ENCODE results near the gene RASSF4. TPM values are rescaled to one million over a fixed set of nuclear protein-coding genes. Genes with fewer than 3 reads are reported as not detected.

Gene RASSF4
- total RNA-seq, 1 donor from 2014 or later: 21.2 TPM

- no peak for DNase-seq (ENCODE audit: low spot score, unreplicated experiment)
- no peak overlapping the region for H3K27ac Mint-ChIP-seq
- H3K4me3 Mint-ChIP-seq (ENCODE audit: low read depth): no peak overlapping the region
- H3K9me3 Mint-ChIP-seq (ENCODE audit: low read depth): no peaks in the 10 kb centered on the region
- H3K4me1 Mint-ChIP-seq (ENCODE audit: low read depth): peaks cover 46% of the 10 kb centered on the region
- no peak for TF ChIP-seq CTCF (IDR thresholded peaks at IDR 0.05; ENCODE audit: unreplicated experiment)
- no peaks in the 10 kb centered on the region for H3K27me3 Mint-ChIP-seq
- peaks cover 3% of the 10 kb centered on the region for H3K36me3 Mint-ChIP-seq (ENCODE audit: insufficient read depth)
Observed at GRCh38 chr10:44982114-44982460, 22.5 kb downstream of the RASSF4 start.

GRCh38 chr10:44982496-44982895, 22.9 kb downstream of the RASSF4 start:
- TF ChIP-seq CTCF (IDR thresholded peaks at IDR 0.05; ENCODE audit: unreplicated experiment): no peak
- Mint-ChIP-seq H3K27me3 (no peaks in the 10 kb centered on the region), H3K36me3 (ENCODE audit: insufficient read depth) (peaks cover 3% of the 10 kb centered on the region), H3K9me3 (ENCODE audit: low read depth) (no peaks in the 10 kb centered on the region), H3K4me3 (ENCODE audit: low read depth) (no peak overlapping the region), H3K4me1 (ENCODE audit: low read depth) (peaks cover 45% of the 10 kb centered on the region), H3K27ac (no peak overlapping the region)
- DNase-seq (ENCODE audit: low spot score, unreplicated experiment): no peak

- no peak overlapping the region for H3K4me3 Mint-ChIP-seq (ENCODE audit: low read depth)
- H3K4me1 Mint-ChIP-seq (ENCODE audit: low read depth): peaks cover 41% of the 10 kb centered on the region
- H3K9me3 Mint-ChIP-seq (ENCODE audit: low read depth): no peaks in the 10 kb centered on the region
- DNase-seq (ENCODE audit: low spot score, unreplicated experiment): no peak
- no peak overlapping the region for H3K27ac Mint-ChIP-seq
- no peaks in the 10 kb centered on the region for H3K27me3 Mint-ChIP-seq
- H3K36me3 Mint-ChIP-seq (ENCODE audit: insufficient read depth): peaks cover 3% of the 10 kb centered on the region
- TF ChIP-seq CTCF (IDR thresholded peaks at IDR 0.05; ENCODE audit: unreplicated experiment): no peak
Observed at GRCh38 chr10:44983066-44983894, 23.7 kb downstream of the RASSF4 start.

- peaks cover 39% of the 10 kb centered on the region for H3K4me1 Mint-ChIP-seq (ENCODE audit: low read depth)
- H3K4me3 Mint-ChIP-seq (ENCODE audit: low read depth): no peak overlapping the region
- H3K27ac Mint-ChIP-seq: no peak overlapping the region
- H3K27me3 Mint-ChIP-seq: no peaks in the 10 kb centered on the region
- H3K36me3 Mint-ChIP-seq (ENCODE audit: insufficient read depth): peaks cover 3% of the 10 kb centered on the region
- no peak for TF ChIP-seq CTCF (IDR thresholded peaks at IDR 0.05; ENCODE audit: unreplicated experiment)
- no peaks in the 10 kb centered on the region for H3K9me3 Mint-ChIP-seq (ENCODE audit: low read depth)
- DNase-seq (ENCODE audit: low spot score, unreplicated experiment): no peak
Observed at GRCh38 chr10:44983895-44984278, 24.3 kb downstream of the RASSF4 start.

GRCh38 chr10:44984671-44985101, 25.1 kb downstream of the RASSF4 start:
- Mint-ChIP-seq H3K27me3 (no peaks in the 10 kb centered on the region), H3K4me3 (ENCODE audit: low read depth) (no peak overlapping the region), H3K36me3 (ENCODE audit: insufficient read depth) (peaks cover 3% of the 10 kb centered on the region), H3K4me1 (ENCODE audit: low read depth) (peaks cover 39% of the 10 kb centered on the region), H3K27ac (no peak overlapping the region), H3K9me3 (ENCODE audit: low read depth) (no peaks in the 10 kb centered on the region)
- no peak for TF ChIP-seq CTCF (IDR thresholded peaks at IDR 0.05; ENCODE audit: unreplicated experiment)
- no peak for DNase-seq (ENCODE audit: low spot score, unreplicated experiment)
